HG02943 (cell line): Measurements from ENCODE around the gene OXSR1.
"Not testable (repeated sequence)": the region's sequence is repeated elsewhere in the genome, so short reads cannot be mapped to it uniquely, and the experiment has no call there.

Source experiments
- ATAC-seq: cut with Tn5 transposase; IDR thresholded peaks from one replicate; pipeline ENCODE4 v1.9.1; 2021; ENCODE audit warnings: mild to moderate bottlenecking, low read depth, moderate library complexity; ENCODE audit not compliant: unreplicated experiment

Gene OXSR1

DNA sequence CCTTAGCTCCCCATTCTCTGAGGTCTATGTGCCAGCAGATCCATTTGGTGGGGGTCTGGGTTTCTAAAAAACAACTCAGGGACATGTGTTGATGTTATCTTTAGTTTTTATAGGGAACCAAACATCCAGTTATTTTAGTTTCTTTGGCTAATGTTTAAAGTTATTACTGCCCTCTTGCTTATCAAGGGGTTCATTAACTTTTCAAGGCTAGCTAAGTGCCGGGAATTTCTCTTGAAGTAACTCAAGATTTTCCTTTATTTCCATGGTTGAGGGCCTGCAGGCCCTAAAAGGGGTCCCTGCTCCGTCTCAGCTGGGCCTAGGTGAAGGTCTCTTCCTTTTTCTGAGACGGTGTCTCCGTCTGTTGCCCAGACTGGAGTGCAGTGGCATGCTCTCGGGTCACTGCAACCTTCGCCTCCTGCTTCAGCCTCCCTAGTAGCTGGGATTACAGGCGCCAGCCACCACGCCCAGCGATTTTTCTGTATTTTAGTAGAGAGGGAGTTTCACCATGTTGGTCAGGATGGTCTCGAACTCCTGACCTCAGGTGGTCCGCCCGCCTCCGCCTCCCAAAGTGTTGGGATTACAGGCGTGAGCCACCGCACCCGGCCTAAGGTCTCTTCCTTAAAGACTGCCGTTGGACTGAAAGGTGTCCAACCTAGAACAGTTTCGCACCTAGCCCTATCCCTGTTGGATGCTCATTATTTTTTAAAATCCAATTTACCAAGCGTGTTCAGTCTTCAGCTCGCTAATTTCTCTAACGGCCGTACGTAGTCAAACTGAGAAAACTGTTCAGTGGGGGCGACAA, 1.3 kb upstream of the OXSR1 start:
- no peak for ATAC-seq

GRCh38 chr3:38164643-38164951, 740 bp upstream of the OXSR1 start:
- ATAC-seq: peak; percentile 20

- peak; percentile 2 for ATAC-seq
These were observed 518 bp downstream of the OXSR1 start for GRCh38 chr3:38165722-38166387.

DNA sequence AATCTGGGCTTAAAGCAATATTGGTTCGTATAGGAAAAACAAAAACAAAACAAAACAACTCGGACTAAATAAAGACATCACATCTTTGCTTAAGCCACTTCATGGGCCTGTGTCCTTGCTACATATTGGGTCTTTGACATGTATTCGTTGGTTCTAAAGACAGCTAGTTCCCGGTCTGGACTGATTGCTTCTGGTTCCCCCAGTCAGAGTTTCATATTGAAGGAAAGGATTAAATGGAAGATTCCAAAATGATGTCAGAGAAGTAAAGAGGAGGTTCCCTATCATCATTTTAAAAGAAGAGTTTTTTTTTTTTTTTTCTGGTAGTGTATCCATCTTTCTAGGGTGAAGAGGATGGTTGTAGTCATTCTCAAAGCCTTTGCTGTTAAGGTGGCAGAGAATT, 2.3 kb downstream of the OXSR1 start:
- ATAC-seq: no peak

DNA sequence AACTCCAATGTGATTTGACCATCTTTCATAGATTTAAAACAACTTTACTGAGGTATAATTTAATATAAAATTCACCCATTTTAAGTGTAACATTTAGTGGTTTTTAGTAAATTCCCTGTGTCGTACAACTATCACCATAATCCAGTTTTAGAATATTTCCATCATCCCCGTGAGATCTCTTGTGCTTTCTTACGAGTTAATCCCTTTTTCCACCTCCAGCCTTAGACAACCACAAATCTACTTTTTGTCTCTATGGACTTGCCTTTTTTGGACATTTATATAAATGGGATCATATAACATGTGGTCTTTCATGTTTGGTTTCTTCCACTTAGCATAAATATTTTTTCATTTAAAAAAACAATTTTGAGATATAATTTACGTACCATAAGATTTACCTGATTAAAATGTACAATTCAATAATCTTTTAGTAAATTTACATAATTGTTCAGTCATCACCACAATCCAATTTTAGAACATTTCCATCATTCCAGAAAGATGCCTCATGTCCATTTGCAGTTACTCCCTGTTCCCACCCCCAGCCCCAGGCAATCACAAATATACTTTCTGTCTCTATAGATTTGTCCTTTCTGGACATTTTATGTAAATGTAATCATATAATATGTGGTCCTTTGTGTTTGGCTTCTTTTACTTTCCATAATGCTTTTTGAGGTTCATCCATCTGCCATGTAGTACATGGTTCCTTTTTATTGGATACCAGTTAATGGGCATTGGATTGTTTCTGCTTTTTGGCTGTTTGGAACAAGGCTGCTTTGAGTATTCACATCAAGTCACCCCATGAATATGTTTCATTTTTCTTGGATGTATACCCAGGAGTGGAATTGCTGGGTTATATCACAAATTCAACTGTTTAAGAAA, 3.1 kb downstream of the OXSR1 start:
- ATAC-seq: no peak

DNA sequence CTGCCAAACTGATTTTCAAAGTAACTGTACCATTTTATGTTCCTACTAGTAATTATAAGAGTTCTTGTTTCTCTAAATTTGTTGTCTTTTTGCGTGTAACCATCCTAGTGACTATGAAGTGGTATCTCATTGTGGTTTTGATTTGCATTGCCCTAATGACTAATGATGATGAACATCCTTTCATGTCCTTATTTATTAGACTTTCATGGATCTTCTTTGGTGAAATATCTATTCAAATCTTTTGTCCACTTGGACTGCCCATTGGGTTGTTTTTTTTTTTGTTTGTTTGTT, 3.6 kb downstream of the OXSR1 start:
- no peak for ATAC-seq

GRCh38 chr3:38170722-38171121, 5.4 kb downstream of the OXSR1 start:
- no peak for ATAC-seq

DNA sequence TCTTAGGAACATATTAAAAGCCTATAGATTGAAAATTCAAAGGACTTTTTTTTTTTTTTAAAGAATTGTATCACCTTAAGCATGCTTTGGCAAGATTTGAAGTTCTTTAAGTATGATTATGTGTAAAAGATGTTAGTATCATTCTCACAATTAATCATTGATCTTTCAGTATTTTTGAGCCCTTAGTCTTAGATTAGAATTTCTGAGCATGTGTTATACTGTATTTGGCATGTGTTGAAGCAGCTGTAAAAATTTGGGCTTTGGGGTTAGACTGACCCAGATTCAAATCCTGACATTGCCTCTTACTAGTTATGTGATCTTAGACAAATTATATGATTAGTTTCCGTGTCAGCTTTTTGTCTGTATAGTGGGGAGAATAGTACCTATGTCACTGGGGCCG, 6.3 kb downstream of the OXSR1 start:
- no peak for ATAC-seq

DNA sequence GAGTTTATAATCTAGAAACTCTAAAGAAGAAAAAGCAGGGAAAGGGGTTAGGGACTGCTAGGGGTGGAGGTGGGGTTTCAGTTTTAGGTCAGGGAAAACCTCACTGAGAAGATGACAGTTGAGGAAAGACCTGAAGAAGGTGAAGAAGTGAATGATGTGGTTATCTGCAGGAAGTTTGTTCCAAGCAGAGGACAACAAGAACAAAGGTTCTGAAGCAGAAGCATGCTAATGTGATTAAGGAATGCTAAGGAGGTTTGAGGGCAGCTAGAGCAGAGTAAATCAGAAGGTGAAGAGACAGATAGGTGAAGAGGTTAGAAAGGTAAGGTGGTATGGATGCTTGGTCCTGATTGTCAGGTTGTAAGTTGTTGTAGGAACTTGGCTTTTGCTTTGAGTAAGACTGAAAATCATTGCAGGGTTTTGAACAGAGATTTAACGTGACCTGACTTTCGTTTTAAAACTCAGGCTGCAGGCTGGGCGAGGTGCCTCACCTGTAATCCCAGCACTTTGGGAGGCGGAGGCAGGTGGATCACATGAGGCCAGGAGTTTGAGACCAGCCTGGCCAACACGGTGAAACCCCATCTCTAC, 8.6 kb downstream of the OXSR1 start:
- ATAC-seq: peak; percentile 34

DNA sequence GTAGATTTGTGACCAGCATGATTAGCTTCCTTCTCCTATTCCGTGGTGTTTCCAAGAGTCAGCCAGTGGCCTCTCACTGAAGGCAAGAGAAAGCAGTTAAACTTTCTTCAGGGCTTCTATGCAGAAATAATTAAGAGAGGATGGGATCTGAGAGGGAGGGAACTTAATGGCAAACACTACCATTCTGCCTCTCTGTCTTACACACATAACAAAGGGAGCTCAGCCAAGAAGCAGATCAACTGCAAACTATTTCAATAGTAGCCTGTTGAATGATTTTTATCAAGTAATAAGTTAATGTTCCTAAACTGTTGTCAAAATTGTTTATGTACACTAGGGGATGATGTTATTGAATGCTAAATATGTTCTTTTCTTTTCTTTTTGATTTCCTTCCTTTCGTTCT, 11.8 kb downstream of the OXSR1 start:
- no peak for ATAC-seq

- no peak for ATAC-seq
These were observed 21.4 kb downstream of the OXSR1 start for GRCh38 chr3:38186781-38187180.

- no peak for ATAC-seq
These were observed 25.1 kb downstream of the OXSR1 start for GRCh38 chr3:38190481-38190881.

- ATAC-seq: not testable (repeated sequence)
These were observed 37.6 kb downstream of the OXSR1 start for GRCh38 chr3:38202931-38203330.

DNA sequence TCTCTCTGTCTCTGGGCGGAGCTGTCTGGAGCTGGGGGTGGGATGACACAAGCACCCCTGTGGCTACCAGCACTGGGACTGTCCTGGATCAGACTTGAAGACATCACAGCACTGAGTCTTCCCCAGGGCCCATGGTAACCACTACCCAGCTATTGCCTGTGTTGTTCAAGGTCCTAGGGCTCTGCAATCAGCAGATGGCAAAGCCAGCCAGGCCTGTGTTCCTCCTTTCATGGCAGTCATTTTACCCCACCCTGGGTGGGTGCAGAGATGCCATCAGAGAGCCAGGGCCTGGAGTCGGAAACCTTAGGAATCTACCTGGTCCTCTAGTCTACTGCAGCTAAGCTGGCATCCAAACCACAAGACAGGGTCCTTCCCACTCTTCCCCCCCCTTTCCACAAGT, 38.4 kb downstream of the OXSR1 start:
- ATAC-seq: no peak

GRCh38 chr3:38204599-38205471, 39.5 kb downstream of the OXSR1 start:
- no peak for ATAC-seq

DNA sequence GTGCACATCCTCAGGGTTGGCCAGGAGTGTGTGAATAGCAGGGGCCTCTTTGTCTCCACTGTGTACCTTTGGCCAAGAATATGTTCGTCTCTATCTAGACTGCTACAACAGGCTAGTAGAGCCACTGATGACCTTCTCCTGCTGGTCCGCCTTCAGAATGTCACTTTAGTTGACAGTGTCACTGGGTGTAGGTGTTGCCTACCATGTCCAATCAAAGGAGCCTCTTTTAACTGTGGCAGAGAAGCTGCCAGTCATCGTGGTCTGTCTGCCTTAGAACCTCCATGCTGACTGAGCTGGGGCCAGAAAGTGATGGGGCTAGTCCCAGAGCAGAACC, 40.1 kb downstream of the OXSR1 start:
- no peak for ATAC-seq

GRCh38 chr3:38207254-38208003, 42.1 kb downstream of the OXSR1 start:
- ATAC-seq: no peak

DNA sequence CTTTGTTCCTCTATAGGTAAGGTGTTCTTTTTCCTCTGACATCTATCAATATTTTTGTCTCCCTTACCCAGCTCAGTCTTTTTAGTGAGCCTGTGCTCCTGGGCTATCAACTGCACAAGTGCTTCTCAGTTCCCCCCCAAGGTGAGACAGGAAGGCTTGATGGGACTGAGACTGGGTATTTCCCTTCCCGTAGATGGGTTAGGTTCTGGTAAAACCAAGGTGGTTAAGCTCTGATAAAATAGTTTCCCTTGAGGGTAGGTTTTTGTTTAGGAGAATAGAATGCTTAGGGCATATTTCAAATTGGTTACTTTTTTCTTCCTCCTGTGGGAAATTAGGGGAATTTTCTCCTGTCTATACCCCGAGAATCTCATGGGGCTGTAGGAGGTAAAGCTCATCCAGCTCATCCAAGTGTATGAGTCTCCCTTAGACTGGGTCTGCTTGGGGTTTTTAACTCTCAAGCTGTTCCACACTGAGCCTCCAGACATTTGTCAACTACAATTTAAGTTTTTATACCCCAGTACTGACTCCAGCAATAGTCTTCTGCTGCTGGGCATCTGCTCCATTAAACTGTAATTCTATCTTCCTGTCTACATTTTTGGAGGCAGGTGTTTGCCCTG, 44.9 kb downstream of the OXSR1 start:
- peak; percentile 80 for ATAC-seq

DNA sequence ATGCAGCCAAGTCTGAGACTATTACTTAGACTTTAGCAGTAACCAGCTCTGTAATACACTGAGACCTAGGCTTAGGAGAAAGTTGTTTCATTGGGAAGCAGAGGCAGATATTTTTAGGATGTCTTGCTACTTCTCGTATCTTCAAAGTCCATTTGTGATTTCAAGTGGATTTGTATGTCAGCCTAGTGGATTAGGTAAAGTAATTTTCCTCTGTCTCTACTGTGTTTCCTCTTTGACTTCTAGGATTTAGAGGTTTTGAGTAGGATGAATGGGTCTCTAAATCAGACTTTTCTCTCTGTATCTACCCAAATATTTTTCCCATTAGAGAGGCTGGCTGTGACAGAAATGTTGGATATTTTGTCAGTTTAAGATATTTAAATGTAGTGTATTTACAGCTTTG, 46.8 kb downstream of the OXSR1 start:
- ATAC-seq: no peak
